ENCODE measurements around the gene CLDN6. TPM values are rescaled to one million over a fixed set of nuclear protein-coding genes. Genes with fewer than 3 reads are reported as not detected.

The CLDN6 gene
- total and polyA plus RNA-seq, 2 of the 13 experiments (the other 11 are each of a cell fraction or from before 2014, with no cell fraction given): 5.9 to 7.6 TPM

GRCh38 chr16:3023669-3024478 lies 5.9 kb upstream of the CLDN6 start, which contains the start of the genes HCFC1R1 and THOC6 (continued):
- TF ChIP-seq ZNF597 (CRISPR knock-in tag; IDR thresholded peaks at IDR 0.05) (no peak), GATA4 (IDR thresholded peaks at IDR 0.05; ENCODE audit: borderline replicate concordance, low read depth) (peak; percentile 51; the same call in 1 of the 2 replicates), HMGA1 (CRISPR knock-in tag; conservative IDR thresholded peaks at IDR 0.05) (no peak), MAFG (CRISPR knock-in tag; IDR thresholded peaks at IDR 0.05) (no peak), ZNF740 (CRISPR knock-in tag; IDR thresholded peaks at IDR 0.05) (no peak; the same call in 1 of the 2 replicates), ZBTB49 (CRISPR knock-in tag; IDR thresholded peaks at IDR 0.05; ENCODE audit: borderline replicate concordance) (no peak), RFX1 (IDR thresholded peaks at IDR 0.05) (no peak), ZNF589 (CRISPR knock-in tag; conservative IDR thresholded peaks at IDR 0.05) (no peak), TAF1 (CRISPR knock-in tag; IDR thresholded peaks at IDR 0.05) (peak; percentile 75; the same call in 1 of the 2 replicates), ZNF567 (CRISPR knock-in tag; IDR thresholded peaks at IDR 0.05; ENCODE audit: borderline replicate concordance) (peak; percentile 91; the same call in 1 of the 2 replicates), ZFP41 (CRISPR knock-in tag; IDR thresholded peaks at IDR 0.05; ENCODE audit: borderline replicate concordance) (no peak), ZNF557 (CRISPR knock-in tag; IDR thresholded peaks at IDR 0.05) (no peak), RORA (CRISPR knock-in tag; IDR thresholded peaks at IDR 0.05) (no peak), CHD4 (IDR thresholded peaks at IDR 0.05; ENCODE audit: borderline replicate concordance, low read length) (no peak), THAP8 (CRISPR knock-in tag; IDR thresholded peaks at IDR 0.05; ENCODE audit: borderline replicate concordance) (no peak), PAXIP1 (CRISPR knock-in tag; conservative IDR thresholded peaks at IDR 0.05) (no peak; the same call in 1 of the 2 replicates), PHF8 (CRISPR knock-in tag; IDR thresholded peaks at IDR 0.05) (peak; percentile 90), HOXA3 (CRISPR knock-in tag; IDR thresholded peaks at IDR 0.05) (peak; percentile 94), RNF2 (conservative IDR thresholded peaks at IDR 0.05; ENCODE audit: low read depth) (peak; percentile 65; the same call in 1 of the 2 replicates), TCF12 (IDR thresholded peaks at IDR 0.05) (no peak), TCF12 (CRISPR knock-in tag; IDR thresholded peaks at IDR 0.05) (no peak), ZNF337 (CRISPR knock-in tag; IDR thresholded peaks at IDR 0.05; ENCODE audit: borderline replicate concordance, low read depth) (peak; percentile 63; the same call in 1 of the 2 replicates)
